T47D (cell line): ENCODE results near the gene GATA5.

Source experiments
- DNase-seq, 2 experiments: peaks; one replicate each; pipeline versions ENCODE4 v3.0.0 to v3.0.0-alpha.2; 2011 to 2012; ENCODE audit warnings: low read depth in 1 of 2, low spot score in 1 of 2
- JUND ChIP-seq: IDR thresholded peaks from 2 replicates; pipeline ENCODE4 v1.6.1; 2012; ENCODE audit warnings: low read depth
- in situ Hi-C: cut with HindIII; loops from 2 replicates; pipeline ENCODE4 v1.10.0; 2016; ENCODE audit warnings: low sequenced_read_pairs, low pct_unique_long_range_greater_than_20kb

Gene GATA5, protein sequence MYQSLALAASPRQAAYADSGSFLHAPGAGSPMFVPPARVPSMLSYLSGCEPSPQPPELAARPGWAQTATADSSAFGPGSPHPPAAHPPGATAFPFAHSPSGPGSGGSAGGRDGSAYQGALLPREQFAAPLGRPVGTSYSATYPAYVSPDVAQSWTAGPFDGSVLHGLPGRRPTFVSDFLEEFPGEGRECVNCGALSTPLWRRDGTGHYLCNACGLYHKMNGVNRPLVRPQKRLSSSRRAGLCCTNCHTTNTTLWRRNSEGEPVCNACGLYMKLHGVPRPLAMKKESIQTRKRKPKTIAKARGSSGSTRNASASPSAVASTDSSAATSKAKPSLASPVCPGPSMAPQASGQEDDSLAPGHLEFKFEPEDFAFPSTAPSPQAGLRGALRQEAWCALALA

DNA sequence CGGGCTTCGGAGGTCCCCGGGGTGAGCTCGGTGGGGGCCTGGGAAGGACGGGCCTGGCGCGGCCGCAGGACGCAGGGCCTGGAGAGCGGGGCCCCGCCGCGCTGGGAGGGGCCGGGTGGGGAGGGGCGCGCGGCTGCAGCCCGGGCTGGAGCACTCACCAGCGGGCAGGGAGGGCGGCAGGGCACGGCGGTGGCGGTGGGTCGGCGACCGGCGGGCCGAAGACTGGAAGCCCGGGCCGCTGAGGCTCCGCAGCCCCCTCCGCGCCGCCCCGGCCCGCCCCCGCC, at the start of gene GATA5:
Gene GATA5, minus strand, starts transcription at position 224 of the 284 bp plus-strand sequence. CDS start 474 bp downstream, outside the sequence.
- in situ Hi-C loops: no loop called here
- peak in 1 of 2 experiments; percentile 50 for DNase-seq
- no peak for TF ChIP-seq JUND

- DNase-seq: no peak
- in situ Hi-C loops: no loop called here
- TF ChIP-seq JUND: no peak
Measured at GRCh38 chr20:62525014-62525413, 49.2 kb upstream of the GATA5 start.

DNA sequence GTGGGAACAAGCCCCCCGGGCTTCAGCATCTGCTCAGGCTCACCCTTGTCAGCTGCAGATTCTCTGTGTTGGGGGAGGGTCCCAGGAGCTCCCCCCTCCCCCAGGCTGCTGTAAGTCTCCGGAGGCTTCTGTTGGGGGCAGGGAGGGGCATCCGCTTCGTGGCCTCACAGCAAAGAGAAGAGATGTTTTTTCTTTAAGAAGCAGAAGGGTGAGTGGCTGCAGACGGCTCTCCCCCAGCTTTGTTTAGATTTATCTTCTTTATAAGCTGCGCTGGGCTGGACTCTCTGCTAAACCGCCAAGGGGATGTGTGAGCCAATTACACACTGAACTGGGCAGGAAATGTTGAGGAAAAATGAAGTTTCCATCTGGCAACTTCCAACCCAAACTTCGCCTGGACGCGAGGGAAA, 48.7 kb upstream of the GATA5 start:
- in situ Hi-C loops: no loop called here
- DNase-seq: no peak
- no peak for TF ChIP-seq JUND

DNA sequence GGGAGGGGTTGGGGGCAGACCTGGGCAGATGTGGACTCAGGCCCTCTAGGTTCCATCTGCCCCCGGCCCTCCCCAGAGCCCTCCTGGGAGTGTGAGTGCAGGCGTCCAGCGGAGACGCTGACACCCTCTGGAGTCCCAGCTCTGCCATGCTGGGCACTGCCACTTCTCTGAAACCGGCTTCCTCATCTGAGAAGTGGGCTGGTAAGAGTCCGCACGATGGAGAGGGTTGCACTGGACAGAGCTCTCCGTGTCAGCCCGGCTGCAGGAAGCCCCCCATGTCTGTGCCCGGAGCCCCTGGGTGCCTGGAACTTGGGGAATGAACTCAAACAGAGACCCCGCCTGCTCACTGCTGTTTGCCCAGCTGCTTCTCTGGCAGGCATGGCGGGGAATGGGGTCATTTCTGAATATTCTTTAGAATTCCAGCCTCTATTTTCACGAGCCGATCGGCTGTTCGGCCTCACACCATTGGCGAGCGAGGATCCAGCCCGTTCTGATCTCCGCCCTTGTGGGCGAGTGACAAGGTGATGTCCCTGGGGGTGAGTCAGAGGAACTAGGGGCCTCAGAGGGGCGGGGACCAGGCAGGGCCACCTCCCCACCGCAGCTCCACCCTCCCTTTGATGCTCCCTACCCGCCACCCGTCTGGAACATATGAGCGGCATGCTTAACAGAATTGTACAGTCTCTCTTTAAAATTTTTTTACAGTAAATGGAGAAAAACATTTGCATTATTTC, 47.8 kb upstream of the GATA5 start:
- no peak for DNase-seq
- in situ Hi-C loops: no loop called here
- no peak for TF ChIP-seq JUND

- TF ChIP-seq JUND: no peak
- in situ Hi-C loops: no loop called here
- no peak for DNase-seq
Measured at GRCh38 chr20:62522748-62523396, 47.1 kb upstream of the GATA5 start.

GRCh38 chr20:62519826-62520225, 44.0 kb upstream of the GATA5 start:
- in situ Hi-C loops: no loop called here

GRCh38 chr20:62518911-62519310, 43.1 kb upstream of the GATA5 start:
- DNase-seq: no peak
- TF ChIP-seq JUND: no peak
- in situ Hi-C loops: no loop called here

More at GRCh38 chr20:62519826-62520225, 44.0 kb upstream of the GATA5 start:
- DNase-seq: no peak
- no peak for TF ChIP-seq JUND

GRCh38 chr20:62517901-62518610, 42.3 kb upstream of the GATA5 start:
- no peak for TF ChIP-seq JUND
- in situ Hi-C loops: no loop called here
- no peak for DNase-seq

GRCh38 chr20:62517168-62517567, 41.4 kb upstream of the GATA5 start:
- no peak for DNase-seq
- no peak for TF ChIP-seq JUND
- in situ Hi-C loops: no loop called here

- TF ChIP-seq JUND: no peak
- in situ Hi-C loops: no loop called here
- DNase-seq: peak; percentile 81 to 91
Measured at GRCh38 chr20:62516338-62516737, 40.5 kb upstream of the GATA5 start.

- no peak for TF ChIP-seq JUND
- no peak for DNase-seq
- in situ Hi-C loops: no loop called here
Measured at GRCh38 chr20:62515826-62516225, 40.0 kb upstream of the GATA5 start.

- no peak for DNase-seq
- in situ Hi-C loops: no loop called here
- no peak for TF ChIP-seq JUND
Measured at GRCh38 chr20:62515280-62515679, 39.5 kb upstream of the GATA5 start.
